HCT116 (cell line): ENCODE measurements around the gene GALNT17. TPM values are rescaled to one million over a fixed set of nuclear protein-coding genes. Genes with fewer than 3 reads are reported as not detected.

Source experiments
- ATAC-seq: fragments of 200-7000 bp; cut with Tn5 transposase; 2 replicates; pipeline ENCODE4 v1.9.1; 2020; ENCODE audit warnings: mild to moderate bottlenecking, moderate library complexity
- BruUV-seq: library from RNA; stranded (reverse); fragments of 400-500 nt; replicated peaks from 2 replicates; lab custom pipeline; 2021; lab: Mats Ljungman, UMichigan
- CTCF ChIA-PET: fragments of 300-600 bp; sonication (Branson Sonifier 250); formaldehyde crosslinking; loops from one replicate; lab custom pipeline; 2021; ENCODE audit warnings: antibody characterized with exemption; lab: Charles Lee
- POLR2A ChIA-PET: fragments of 300-600, 350-600 bp; sonication (Branson Sonifier 250); formaldehyde crosslinking; loops from one replicate; lab custom pipeline; 2021; ENCODE audit warnings: antibody characterized with exemption; lab: Charles Lee
- RAD21 ChIA-PET, 2 experiments: fragments of 300-600 bp; sonication (Branson Sonifier 250); formaldehyde crosslinking; loops; one replicate each; lab custom pipeline; 2023; ENCODE audit warnings: low total read pairs in 2 of 2; ENCODE audit not compliant: uncharacterized antibody in 2 of 2, unreplicated experiment in 2 of 2, low non-redundant PET in 1 of 2; lab: Charles Lee
- DNase-seq: peaks from one replicate; pipeline ENCODE4 v3.0.0-alpha.2; 2010; ENCODE audit warnings: low read depth, low spot score
- H2AFZ ChIP-seq: fragments of 200-600 bp; shearing (Covaris generic), sonication (generic); 2 replicates; pipeline ENCODE4 v1.6.1; 2017; ENCODE audit warnings: low read depth, mixed run types, mixed read lengths, antibody characterized with exemption, low read length; ENCODE audit not compliant: poor library complexity, severe bottlenecking
- H3K27ac ChIP-seq: 2 replicates; pipeline ENCODE4 v1.5.1; 2012; ENCODE audit warnings: low read depth, low read length
- H3K27me3 ChIP-seq: fragments of 200-600 bp; sonication (generic); 2 replicates; pipeline ENCODE4 v1.6.1; 2016; ENCODE audit warnings: mixed run types, low read length, mixed read lengths; ENCODE audit not compliant: insufficient read depth
- H3K36me3 ChIP-seq, 2 experiments: fragments of 200-500 bp in 1 of 2; fragments of 200-600 bp in 1 of 2; sonication (Bioruptor generic) in 1 of 2; sonication (generic) in 1 of 2; 2 replicates each; pipeline versions ENCODE4 v1.5.1 to v1.6.1; 2014 to 2016; ENCODE audit warnings: low read length in 2 of 2, inconsistent platforms in 1 of 2, mixed read lengths in 1 of 2, mixed run types in 1 of 2; ENCODE audit not compliant: insufficient read depth in 2 of 2, control insufficient read depth in 1 of 2
- H3K4me1 ChIP-seq, 2 experiments: fragments of 200-600 bp in 1 of 2; sonication (generic) in 1 of 2; 2 replicates each; pipeline versions ENCODE4 v1.5.1 to v1.6.1; 2012 to 2017; ENCODE audit warnings: low read length in 2 of 2, inconsistent platforms in 1 of 2, mild to moderate bottlenecking in 1 of 2, mixed read lengths in 1 of 2, mixed run types in 1 of 2, moderate library complexity in 1 of 2; ENCODE audit not compliant: insufficient read depth in 2 of 2, control insufficient read depth in 1 of 2
- H3K4me2 ChIP-seq: fragments of 200-600 bp; sonication (generic); 2 replicates; pipeline ENCODE4 v1.6.1; 2017; ENCODE audit warnings: mixed run types, low read length, mixed read lengths
- H3K4me3 ChIP-seq, 2 experiments: fragments of 200-600 bp in 1 of 2; sonication (generic) in 1 of 2; replicated peaks in 1 of 2; 2 replicates each; pipeline ENCODE4 v1.5.1; 2011 to 2016; ENCODE audit warnings: low read length in 2 of 2, control low read depth in 1 of 2, low read depth in 1 of 2, mild to moderate bottlenecking in 1 of 2, mixed read lengths in 1 of 2, mixed run types in 1 of 2
- H3K79me2 ChIP-seq: fragments of 200-600 bp; sonication (generic); 2 replicates; pipeline ENCODE4 v1.6.1; 2017; ENCODE audit warnings: mild to moderate bottlenecking, mixed run types, low read length, moderate library complexity, mixed read lengths; ENCODE audit not compliant: insufficient read depth
- H3K9ac ChIP-seq: fragments of 200-600 bp; sonication (generic); 2 replicates; pipeline ENCODE4 v1.6.1; 2016; ENCODE audit warnings: low read length, mixed read lengths
- H3K9me2 ChIP-seq: fragments of 200-600 bp; sonication (generic), shearing (Covaris generic); 2 replicates; pipeline ENCODE4 v1.6.1; 2017; ENCODE audit warnings: mixed run types, mild to moderate bottlenecking, moderate library complexity; ENCODE audit not compliant: insufficient read depth
- H3K9me3 ChIP-seq, 2 experiments: fragments of 200-500 bp in 1 of 2; fragments of 200-600 bp in 1 of 2; sonication (Bioruptor generic) in 1 of 2; sonication (generic) in 1 of 2; 2 replicates each; pipeline ENCODE4 v1.6.1; 2014 to 2017; ENCODE audit warnings: low read length in 2 of 2, mixed read lengths in 2 of 2, inconsistent platforms in 1 of 2, low read depth in 1 of 2, mild to moderate bottlenecking in 1 of 2, mixed run types in 1 of 2, moderate library complexity in 1 of 2; ENCODE audit not compliant: control insufficient read depth in 1 of 2, insufficient read depth in 1 of 2
- H4K20me1 ChIP-seq: fragments of 200-600 bp; sonication (generic), shearing (Covaris generic); 2 replicates; pipeline ENCODE4 v1.6.1; 2017; ENCODE audit warnings: mixed run types, mild to moderate bottlenecking, moderate library complexity; ENCODE audit not compliant: insufficient read depth
- ELF1 ChIP-seq: IDR thresholded peaks from 2 replicates; pipeline ENCODE4 v1.6.1; 2012; ENCODE audit warnings: low read depth, borderline replicate concordance
- EZH2 ChIP-seq: fragments of 200-600 bp; sonication (generic); IDR thresholded peaks from 2 replicates; pipeline ENCODE4 v1.6.1; 2017; ENCODE audit warnings: antibody characterized with exemption, mixed run types
- EZH2phosphoT487 ChIP-seq: fragments of 200-600 bp; IDR thresholded peaks from 2 replicates; pipeline ENCODE4 v1.6.1; 2018; ENCODE audit warnings: antibody characterized with exemption, borderline replicate concordance
- FOSL1 ChIP-seq: IDR thresholded peaks from 2 replicates; pipeline ENCODE4 v1.6.1; 2012; ENCODE audit warnings: low read depth
- JUND ChIP-seq: IDR thresholded peaks from 2 replicates; pipeline ENCODE4 v1.6.1; 2012
- POLR2AphosphoS5 ChIP-seq: IDR thresholded peaks from 2 replicates; pipeline ENCODE4 v1.6.1; 2011; ENCODE audit warnings: mild to moderate bottlenecking, low read depth, low read length, moderate library complexity
- SIN3A ChIP-seq: IDR thresholded peaks from 2 replicates; pipeline ENCODE4 v1.6.1; 2012; ENCODE audit warnings: low read depth
- TCF7L2 ChIP-seq: IDR thresholded peaks from 2 replicates; pipeline ENCODE4 v1.7.0; 2011; ENCODE audit warnings: borderline replicate concordance, inconsistent platforms; ENCODE audit not compliant: insufficient read depth, insufficient read length; ENCODE audit errors: extremely low read depth
- YY1 ChIP-seq: IDR thresholded peaks from 2 replicates; pipeline ENCODE4 v1.6.1; 2011; ENCODE audit warnings: low read length, low read depth, moderate library complexity, mild to moderate bottlenecking; ENCODE audit not compliant: insufficient replicate concordance; ENCODE audit errors: extremely low read depth
- ZNF274 ChIP-seq: fragments of 200-500 bp; sonication (Bioruptor generic); IDR thresholded peaks from 2 replicates; pipeline ENCODE4 v1.6.1; 2014; ENCODE audit warnings: mild to moderate bottlenecking, low read depth, low read length, inconsistent platforms
- intact Hi-C: fragments of 100-400 bp; cut with micrococcal nuclease; formaldehyde crosslinking; loops from 2 replicates; pipeline ENCODE4 v1.10.0; 2022
- total RNA-seq: library from RNA; stranded (reverse); gene quantifications from one replicate; pipeline ENCODE4 v1.2.1, GENCODE V29; 2021; ENCODE audit not compliant: unreplicated experiment
- TF ChIP-seq, protein P1 (sequence below): IDR thresholded peaks from 2 replicates; pipeline ENCODE4 v1.6.1; 2012
- TF ChIP-seq, protein P2 (sequence below): IDR thresholded peaks from 2 replicates; pipeline ENCODE4 v1.6.1; 2011; ENCODE audit warnings: mild to moderate bottlenecking, low read length, moderate library complexity; ENCODE audit not compliant: insufficient replicate concordance; ENCODE audit errors: extremely low read depth
- TF ChIP-seq, protein P3 (sequence below): IDR thresholded peaks from 2 replicates; pipeline ENCODE4 v1.6.1; 2012; ENCODE audit warnings: low read depth
- TF ChIP-seq, protein P4 (sequence below), 3 experiments: fragments of 200-600 bp in 1 of 3; sonication (generic) in 1 of 3; IDR thresholded peaks in 2 of 3; conservative IDR thresholded peaks in 1 of 3; 2 replicates each; pipeline ENCODE4 v1.5.1; 2012 to 2017; ENCODE audit warnings: low read depth in 2 of 3, low read length in 2 of 3, antibody characterized with exemption in 1 of 3, borderline replicate concordance in 1 of 3, control low read depth in 1 of 3, mild to moderate bottlenecking in 1 of 3, mixed read lengths in 1 of 3, mixed run types in 1 of 3, moderate library complexity in 1 of 3; ENCODE audit not compliant: insufficient read depth in 1 of 3

Gene GALNT17
- total RNA-seq, 1 experiment from 2014 or later = not detected

DNA sequence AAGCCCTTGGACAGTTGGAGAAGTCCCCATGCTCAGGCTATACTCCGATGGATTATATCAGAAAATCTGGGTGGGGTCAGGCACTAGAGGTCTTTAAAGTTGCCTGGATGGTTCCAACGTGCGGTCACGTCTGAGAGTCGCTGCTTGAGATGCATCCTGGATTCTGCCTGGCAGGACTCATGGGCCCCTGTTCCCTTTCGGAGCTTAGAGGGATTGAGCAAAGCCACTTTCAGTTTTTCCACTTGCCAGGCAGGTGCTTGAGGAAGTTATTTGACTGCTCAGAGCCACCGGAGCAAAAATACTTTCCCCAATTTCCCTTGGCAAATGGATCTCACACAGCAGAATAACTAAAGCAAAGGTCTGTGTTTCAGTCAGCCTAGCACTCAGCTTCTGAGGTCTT, 129.1 kb downstream of the GALNT17 start:
- CTCF ChIA-PET = no interaction called here
- Histone ChIP-seq H3K9ac (no peak overlapping the region), H3K27me3 (no peaks in the 10 kb centered on the region), H3K27ac (no peak overlapping the region), H3K4me1 (no peaks in the 10 kb centered on the region), H2AFZ (no peak overlapping the region), H3K9me3 (peaks cover 9 to 16% of the 10 kb centered on the region in 2 experiments; a peak in 2 of 4 replicates), H3K4me2 (no peak overlapping the region), H3K79me2 (no peaks in the 10 kb centered on the region), H3K9me2 (no peaks in the 10 kb centered on the region), H4K20me1 (no peaks in the 10 kb centered on the region), H3K4me3 (no peak overlapping the region), H3K36me3 (no peaks in the 10 kb centered on the region)
- intact Hi-C loops = no loop called here
- POLR2A ChIA-PET = no interaction called here
- DNase-seq = no peak
- TF ChIP-seq YY1 (no peak), ZNF274 (no peak), JUND (no peak), TCF7L2 (no peak), SIN3A (no peak), EZH2phosphoT487 (no peak), EZH2 (no peak), POLR2AphosphoS5 (no peak), ELF1 (no peak), FOSL1 (no peak)
- TF ChIP-seq, protein P1, sequence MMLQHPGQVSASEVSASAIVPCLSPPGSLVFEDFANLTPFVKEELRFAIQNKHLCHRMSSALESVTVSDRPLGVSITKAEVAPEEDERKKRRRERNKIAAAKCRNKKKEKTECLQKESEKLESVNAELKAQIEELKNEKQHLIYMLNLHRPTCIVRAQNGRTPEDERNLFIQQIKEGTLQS = no peak
- TF ChIP-seq, protein P2, sequence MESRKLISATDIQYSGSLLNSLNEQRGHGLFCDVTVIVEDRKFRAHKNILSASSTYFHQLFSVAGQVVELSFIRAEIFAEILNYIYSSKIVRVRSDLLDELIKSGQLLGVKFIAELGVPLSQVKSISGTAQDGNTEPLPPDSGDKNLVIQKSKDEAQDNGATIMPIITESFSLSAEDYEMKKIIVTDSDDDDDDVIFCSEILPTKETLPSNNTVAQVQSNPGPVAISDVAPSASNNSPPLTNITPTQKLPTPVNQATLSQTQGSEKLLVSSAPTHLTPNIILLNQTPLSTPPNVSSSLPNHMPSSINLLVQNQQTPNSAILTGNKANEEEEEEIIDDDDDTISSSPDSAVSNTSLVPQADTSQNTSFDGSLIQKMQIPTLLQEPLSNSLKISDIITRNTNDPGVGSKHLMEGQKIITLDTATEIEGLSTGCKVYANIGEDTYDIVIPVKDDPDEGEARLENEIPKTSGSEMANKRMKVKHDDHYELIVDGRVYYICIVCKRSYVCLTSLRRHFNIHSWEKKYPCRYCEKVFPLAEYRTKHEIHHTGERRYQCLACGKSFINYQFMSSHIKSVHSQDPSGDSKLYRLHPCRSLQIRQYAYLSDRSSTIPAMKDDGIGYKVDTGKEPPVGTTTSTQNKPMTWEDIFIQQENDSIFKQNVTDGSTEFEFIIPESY = no peak
- TF ChIP-seq, protein P3, sequence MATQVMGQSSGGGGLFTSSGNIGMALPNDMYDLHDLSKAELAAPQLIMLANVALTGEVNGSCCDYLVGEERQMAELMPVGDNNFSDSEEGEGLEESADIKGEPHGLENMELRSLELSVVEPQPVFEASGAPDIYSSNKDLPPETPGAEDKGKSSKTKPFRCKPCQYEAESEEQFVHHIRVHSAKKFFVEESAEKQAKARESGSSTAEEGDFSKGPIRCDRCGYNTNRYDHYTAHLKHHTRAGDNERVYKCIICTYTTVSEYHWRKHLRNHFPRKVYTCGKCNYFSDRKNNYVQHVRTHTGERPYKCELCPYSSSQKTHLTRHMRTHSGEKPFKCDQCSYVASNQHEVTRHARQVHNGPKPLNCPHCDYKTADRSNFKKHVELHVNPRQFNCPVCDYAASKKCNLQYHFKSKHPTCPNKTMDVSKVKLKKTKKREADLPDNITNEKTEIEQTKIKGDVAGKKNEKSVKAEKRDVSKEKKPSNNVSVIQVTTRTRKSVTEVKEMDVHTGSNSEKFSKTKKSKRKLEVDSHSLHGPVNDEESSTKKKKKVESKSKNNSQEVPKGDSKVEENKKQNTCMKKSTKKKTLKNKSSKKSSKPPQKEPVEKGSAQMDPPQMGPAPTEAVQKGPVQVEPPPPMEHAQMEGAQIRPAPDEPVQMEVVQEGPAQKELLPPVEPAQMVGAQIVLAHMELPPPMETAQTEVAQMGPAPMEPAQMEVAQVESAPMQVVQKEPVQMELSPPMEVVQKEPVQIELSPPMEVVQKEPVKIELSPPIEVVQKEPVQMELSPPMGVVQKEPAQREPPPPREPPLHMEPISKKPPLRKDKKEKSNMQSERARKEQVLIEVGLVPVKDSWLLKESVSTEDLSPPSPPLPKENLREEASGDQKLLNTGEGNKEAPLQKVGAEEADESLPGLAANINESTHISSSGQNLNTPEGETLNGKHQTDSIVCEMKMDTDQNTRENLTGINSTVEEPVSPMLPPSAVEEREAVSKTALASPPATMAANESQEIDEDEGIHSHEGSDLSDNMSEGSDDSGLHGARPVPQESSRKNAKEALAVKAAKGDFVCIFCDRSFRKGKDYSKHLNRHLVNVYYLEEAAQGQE = no peak
- TF ChIP-seq, protein P4, sequence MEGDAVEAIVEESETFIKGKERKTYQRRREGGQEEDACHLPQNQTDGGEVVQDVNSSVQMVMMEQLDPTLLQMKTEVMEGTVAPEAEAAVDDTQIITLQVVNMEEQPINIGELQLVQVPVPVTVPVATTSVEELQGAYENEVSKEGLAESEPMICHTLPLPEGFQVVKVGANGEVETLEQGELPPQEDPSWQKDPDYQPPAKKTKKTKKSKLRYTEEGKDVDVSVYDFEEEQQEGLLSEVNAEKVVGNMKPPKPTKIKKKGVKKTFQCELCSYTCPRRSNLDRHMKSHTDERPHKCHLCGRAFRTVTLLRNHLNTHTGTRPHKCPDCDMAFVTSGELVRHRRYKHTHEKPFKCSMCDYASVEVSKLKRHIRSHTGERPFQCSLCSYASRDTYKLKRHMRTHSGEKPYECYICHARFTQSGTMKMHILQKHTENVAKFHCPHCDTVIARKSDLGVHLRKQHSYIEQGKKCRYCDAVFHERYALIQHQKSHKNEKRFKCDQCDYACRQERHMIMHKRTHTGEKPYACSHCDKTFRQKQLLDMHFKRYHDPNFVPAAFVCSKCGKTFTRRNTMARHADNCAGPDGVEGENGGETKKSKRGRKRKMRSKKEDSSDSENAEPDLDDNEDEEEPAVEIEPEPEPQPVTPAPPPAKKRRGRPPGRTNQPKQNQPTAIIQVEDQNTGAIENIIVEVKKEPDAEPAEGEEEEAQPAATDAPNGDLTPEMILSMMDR (IDR thresholded peaks at IDR 0.05 in 2 of 3, conservative IDR thresholded peaks at IDR 0.05 in 1 of 3; ENCODE audit: borderline replicate concordance in 1 of 3, insufficient read depth in 1 of 3, low read depth in 2 of 3, low read length in 2 of 3) = no peak
- no peak for ATAC-seq
- RAD21 ChIA-PET = no interaction called here
- no TSS peak for BruUV-seq
